NCI-H345 (cell line): ENCODE data around the gene IFIT3.
"Not testable (repeated sequence)": the region's sequence is repeated elsewhere in the genome, so short reads cannot be mapped to it uniquely, and the experiment has no call there.

Source experiments
- DNase-seq: peaks from one replicate; lab custom pipeline; 2025; lab: John Stamatoyannopoulos, UW

IFIT3 gene, protein sequence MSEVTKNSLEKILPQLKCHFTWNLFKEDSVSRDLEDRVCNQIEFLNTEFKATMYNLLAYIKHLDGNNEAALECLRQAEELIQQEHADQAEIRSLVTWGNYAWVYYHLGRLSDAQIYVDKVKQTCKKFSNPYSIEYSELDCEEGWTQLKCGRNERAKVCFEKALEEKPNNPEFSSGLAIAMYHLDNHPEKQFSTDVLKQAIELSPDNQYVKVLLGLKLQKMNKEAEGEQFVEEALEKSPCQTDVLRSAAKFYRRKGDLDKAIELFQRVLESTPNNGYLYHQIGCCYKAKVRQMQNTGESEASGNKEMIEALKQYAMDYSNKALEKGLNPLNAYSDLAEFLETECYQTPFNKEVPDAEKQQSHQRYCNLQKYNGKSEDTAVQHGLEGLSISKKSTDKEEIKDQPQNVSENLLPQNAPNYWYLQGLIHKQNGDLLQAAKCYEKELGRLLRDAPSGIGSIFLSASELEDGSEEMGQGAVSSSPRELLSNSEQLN

GRCh38 chr10:89327803-89328441 lies at the start of gene IFIT3:
Gene IFIT3, plus strand, starts transcription at chr10:89327997. Its CDS starts 77 bp downstream, at chr10:89328074.
- DNase-seq, result no peak

DNA sequence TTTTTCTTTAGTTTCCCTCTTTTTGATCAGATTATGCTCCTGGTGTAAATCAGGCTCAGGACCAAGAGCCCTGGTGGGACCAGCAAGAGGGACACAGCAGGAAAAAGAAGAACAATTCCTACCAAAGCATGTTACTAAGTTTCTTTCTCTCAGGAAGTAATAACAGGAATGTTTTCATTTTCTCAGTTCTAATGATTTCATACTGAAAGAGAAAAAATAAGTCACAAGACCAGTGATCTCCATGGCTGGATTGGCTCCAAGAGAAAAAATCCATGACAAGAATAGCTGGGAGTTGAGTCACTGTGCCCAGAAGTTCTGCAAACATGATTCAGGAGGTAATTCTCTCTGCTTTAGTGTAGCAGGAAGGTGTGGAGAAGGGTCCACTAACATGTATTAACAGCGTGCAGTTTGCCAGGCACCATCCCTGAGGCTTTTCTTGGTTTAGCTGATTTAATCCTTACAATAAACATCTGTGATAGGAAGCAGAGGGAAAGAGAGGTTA lies 49.7 kb upstream of the IFIT3 start:
- DNase-seq, result no peak

DNA sequence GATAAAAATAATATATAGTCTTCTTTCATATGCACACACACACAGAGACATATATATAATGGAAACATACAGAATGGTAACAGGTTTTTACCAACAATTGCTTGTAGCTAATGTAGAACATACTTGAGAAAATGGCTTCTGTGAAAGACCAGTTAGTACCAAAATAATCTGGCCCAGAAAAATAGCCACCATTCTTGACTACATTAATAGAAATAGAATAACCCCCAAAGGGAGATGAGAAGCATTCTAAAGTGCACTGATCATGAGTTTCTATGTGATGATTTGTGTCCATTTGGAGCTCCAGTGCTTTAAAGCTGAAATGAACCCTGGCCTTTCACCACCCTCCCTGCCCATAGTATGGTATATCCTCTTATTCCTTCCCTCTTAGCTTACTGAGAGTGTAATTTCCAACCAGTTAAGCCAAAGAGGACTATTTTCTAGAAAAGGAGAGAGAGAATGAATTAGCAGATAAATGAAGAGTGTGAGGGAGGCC lies 48.9 kb upstream of the IFIT3 start:
- no peak for DNase-seq

GRCh38 chr10:89279421-89279869 lies 48.4 kb upstream of the IFIT3 start:
- no peak for DNase-seq

DNA sequence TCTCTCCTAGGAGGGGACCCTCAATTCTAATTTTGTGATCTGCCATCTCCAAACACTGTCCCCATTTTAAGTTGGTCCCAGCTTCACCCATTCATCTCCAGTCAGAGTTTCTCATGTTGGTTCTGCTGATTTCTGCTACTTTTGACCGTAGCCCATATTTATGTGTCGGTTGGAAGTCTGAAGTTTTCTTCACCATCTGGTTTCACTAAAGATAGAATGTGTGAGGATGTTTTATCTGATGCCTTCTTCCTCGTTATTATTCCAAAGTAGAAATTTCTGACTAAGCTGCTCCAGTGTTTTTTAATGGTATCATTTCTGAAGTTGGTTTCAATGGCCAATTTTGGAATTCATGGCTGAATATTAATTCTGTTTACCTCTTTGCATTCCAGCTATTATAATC lies 47.3 kb upstream of the IFIT3 start:
- no peak for DNase-seq

DNA sequence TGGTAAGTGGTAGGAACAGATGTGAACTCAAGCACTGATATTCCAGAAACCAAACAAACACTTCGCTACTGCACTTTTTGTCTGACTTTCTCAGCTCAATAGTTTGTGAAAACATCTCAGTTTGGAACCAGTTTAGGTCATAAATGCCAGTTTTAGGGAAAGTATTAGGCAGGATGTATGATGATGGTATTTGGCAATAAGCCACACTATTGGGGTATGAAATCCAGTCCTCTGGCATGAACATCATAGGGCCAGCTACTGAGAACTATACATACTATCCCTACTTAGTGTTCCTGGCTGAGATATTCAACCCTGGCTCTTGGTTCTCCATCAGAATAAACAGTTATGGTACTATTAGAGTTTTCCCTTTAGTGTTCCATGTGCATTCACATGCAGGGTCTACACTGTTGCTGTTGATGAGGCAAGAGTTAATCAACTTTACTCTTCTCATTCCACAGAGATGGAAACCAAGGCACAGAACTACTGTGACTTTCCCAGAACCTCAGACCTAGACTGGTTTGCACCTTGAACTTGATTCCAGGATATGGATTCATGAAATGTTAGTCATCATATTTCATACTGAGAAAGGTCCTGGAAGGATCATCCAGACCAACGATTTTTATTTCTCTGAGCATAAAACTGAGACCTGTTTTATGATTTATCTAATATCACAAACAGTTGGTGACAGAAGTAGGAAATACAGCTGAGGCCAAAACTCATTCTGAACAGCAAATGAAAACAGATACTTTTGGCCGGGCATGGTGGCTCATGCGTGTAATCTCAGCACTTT lies 46.0 kb upstream of the IFIT3 start:
- DNase-seq, result no peak

GRCh38 chr10:89283025-89283935 lies 44.5 kb upstream of the IFIT3 start:
- no peak for DNase-seq

GRCh38 chr10:89283936-89284475 lies 43.8 kb upstream of the IFIT3 start:
- no peak for DNase-seq

DNA sequence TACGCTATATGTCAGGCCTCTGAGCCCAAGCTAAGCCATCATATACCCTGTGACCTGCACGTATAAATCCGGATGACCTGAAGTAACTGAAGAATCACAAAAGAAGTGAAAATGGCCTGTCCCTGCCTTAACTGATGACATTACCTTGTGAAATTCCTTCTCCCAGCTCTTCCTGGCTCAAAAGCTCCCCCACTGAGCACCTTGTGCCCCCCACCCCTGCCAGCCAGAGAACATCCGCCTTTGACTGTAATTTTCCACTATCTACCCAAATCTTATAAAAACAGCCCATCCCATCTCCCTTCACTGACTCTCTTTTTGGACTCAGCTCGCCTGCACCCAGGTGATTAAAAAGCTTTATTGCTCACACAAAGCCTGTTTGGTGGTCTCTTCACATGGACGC lies 43.1 kb upstream of the IFIT3 start:
- DNase-seq, result not testable (repeated sequence)

DNA sequence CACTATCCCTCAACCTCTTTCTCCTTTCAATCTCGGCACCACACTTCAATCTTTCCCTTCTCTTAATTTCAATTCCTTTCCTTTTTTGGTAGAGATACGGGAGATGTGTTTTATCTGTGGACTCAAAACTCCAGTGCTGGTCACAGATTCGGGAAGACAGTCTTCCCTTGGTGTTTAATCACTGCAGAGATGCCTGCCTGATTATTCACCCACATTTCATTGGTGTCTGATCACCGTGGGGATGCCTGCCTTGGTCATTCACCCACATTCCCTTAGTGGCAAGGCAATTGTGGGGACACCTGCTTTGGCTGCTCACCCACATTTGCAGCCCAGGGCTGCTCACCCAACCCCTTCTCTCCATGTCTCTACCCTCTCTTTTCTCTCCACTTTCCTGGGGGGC lies 42.5 kb upstream of the IFIT3 start:
- not testable (repeated sequence) for DNase-seq

DNA sequence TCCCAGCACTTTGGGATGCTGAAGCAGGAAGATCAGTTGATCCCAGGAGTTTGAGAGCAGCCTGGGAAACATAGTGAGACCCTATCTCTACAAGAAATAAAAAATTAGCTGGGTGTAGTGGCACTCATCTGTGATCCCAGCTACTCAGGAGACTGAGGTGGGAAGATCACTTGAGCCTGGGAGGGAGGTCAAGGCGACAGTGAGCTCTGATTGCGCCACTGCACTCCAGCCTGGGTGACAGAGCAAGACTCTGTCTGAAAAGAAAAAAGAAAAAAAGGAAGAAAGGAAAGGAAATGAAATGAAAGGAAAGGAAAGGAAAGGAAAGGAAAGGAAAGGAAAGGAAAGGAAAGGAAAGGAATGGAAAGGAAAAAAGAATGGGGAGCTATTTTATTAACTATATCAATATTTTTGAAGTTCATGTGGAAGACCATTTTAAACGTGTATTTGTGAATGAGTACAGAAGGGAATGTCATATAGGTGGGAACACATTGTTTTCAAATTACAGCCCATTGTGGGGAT lies 33.0 kb upstream of the IFIT3 start:
- no peak for DNase-seq

DNA sequence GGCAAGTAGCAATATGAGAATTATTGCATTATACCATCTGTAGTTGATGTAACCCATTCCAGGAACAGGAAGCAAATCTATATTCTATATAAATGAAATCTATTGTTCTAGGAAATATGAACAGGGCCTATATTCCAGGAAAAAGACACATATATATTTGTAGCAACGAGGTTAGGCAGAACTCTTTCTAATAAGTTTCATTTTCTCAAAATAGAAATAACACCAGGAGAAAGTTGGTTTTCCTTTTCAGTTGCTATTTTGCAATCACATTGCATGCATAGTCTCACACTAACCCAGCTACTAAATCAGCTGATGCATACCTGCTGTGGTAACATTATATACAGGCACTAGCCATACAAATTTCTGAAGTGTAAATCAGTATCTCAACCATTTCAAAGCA lies 32.2 kb upstream of the IFIT3 start:
- no peak for DNase-seq

DNA sequence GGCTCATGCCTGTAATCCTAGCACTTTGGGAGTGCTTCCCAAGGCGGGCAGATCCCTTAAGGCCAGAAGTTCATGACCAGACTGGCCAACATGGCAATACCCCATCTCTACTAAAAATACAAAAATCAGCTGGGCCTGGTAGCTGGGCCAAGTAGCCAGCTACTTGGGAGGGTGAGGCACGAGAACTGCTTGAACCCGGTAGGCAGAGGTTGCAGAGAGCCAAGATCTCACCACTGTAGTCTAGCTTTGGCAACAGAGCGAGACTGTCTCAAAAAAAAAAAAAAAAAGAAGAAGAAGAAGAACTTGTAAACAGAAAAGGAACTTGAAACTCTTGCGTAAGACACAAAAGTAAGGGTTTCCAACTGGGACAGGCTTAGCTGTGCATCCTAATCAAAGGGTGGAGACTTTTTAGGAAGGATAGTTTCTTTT lies 31.6 kb upstream of the IFIT3 start:
- DNase-seq, result no peak

DNA sequence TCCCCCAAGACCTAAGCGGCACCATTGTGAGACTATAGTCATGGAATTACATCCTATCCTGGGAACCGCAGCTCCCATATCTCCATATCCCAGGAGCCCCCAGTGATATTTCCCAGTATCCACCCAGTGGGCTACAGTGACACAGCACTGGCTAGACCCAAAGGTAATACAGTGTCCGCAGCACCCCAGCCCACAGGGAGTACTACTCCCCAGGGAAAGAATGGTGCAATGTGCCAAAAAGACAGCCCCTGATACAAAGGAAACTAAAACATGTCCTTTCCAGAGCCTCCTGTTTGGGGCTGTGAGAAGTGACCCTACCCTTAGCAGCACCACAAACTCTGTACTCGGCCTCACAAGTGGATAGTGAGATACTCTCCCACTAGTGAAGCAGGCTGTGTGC lies 30.4 kb upstream of the IFIT3 start:
- DNase-seq, result no peak

GRCh38 chr10:89297791-89298190 lies 30.0 kb upstream of the IFIT3 start:
- DNase-seq, result no peak

- DNase-seq, result no peak
Measured at GRCh38 chr10:89299031-89299430, 28.8 kb upstream of the IFIT3 start.

GRCh38 chr10:89301232-89301631 lies 26.6 kb upstream of the IFIT3 start:
- no peak for DNase-seq

DNA sequence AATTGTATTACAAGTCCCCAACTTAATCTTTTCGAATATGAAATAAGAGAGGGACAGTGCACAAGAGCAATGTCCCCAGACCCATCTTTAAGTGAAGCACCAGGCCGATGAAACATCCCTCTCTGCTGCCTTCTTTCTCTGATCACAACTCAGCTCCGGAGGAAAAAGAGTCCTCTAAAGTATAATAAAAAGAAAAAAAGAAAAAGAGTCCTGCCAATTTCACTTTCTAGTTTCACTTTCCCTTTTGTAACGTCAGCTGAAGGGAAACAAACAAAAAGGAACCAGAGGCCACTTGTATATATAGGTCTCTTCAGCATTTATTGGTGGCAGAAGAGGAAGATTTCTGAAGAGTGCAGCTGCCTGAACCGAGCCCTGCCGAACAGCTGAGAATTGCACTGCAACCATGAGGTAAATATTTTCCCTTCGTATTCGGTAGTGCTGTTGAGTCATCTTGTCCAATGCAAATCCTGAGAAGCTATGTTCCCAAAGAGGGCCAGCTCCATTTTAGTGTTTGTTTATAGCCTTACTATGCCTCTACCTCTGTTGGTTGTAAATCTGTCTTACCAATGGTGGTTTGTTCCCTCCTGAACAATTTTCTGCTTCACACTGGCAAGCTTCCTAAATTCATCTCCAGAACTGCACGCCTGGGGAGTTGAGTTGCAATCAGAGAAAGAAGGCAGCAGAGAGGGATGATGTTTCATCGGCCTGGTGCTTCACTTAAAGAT lies 25.9 kb upstream of the IFIT3 start, which contains the start of gene IFIT2:
Gene IFIT2, plus strand, starts transcription at position 326 of the 725 bp plus-strand sequence. Its CDS starts 78 bp downstream, at position 404.
- peak; percentile 52 for DNase-seq

DNA sequence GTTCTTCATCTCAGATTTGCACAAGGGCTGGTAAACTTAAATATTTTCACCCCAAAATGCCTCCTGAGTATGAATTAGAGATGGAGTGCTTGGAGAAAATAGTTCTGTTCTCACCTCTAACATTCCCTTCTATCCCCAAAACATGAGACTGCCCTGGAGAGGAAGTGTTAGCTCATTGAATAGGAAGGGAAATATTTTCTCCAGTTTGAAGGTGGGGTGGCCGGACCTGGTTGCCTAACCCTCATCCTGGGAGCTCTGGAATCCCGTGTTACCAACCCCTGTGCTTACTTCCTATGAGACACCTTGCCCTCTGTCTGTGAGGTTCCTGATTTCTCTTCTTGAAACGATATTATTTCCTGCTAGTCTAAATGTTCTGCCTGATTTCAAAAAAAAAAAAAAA lies 25.2 kb upstream of the IFIT3 start:
- DNase-seq, result no peak

- no peak for DNase-seq
Measured at GRCh38 chr10:89303161-89303560, 24.6 kb upstream of the IFIT3 start.
